ENCODE results near the gene PITPNB.

PITPNB gene

DNA sequence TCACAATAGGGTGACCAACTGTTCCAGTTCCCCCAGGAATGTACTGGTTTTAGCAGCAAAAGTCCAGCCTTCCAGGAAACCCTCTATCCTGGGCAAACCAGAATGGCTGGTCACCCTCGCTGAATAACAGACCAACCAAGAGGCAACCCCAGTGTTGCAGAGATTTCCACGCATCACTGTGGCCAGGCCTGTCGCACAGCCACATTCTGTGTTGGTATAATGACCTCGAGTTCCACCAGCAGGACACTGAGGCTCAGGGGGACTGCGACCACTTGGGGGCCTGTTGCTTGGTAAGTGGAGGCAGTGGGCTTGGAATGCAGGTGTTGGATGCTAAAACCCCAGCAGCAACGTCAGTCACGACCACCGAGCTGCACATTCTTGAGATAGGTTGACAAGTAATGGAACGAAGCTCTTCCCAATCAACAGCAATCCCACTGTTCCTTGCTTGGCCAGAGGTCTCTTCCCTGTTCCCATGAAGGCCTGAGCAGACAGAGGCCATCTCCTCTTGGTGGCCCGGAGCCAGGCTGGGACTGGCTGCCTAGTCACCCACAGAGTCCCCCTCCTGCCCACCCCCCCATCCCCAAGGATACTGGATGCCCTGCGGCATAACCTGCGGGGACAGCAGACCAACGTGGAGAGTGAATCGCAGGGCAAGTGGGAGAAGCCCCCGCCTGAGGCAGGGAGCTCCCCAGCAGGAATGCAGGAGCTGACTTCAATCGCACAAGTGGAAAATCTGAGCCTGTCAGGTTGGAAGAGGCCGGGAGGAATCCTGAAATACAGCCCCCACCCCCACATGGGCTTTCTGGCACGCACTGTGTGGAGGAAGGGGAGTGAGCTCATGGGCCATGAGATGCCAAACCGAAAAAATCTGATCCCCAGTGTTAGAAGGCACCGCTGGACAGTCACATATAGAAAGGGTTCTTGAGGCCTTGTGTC is 74.1 kb downstream of the PITPNB start:
- H3K79me2 ChIP-seq (ENCODE audit: low read length) = no peaks in the 10 kb centered on the region
- H3K36me3 ChIP-seq (replicated peaks; ENCODE audit: insufficient read depth, low read length) = no peaks in the 10 kb centered on the region
- H3K4me1 ChIP-seq (ENCODE audit: low read length) = no peaks in the 10 kb centered on the region
- no peak overlapping the region for H2AFZ ChIP-seq (ENCODE audit: low read length)
- H3K9ac ChIP-seq (ENCODE audit: low read length) = no peak overlapping the region
- no peaks in the 10 kb centered on the region for H3K9me3 ChIP-seq (replicated peaks; ENCODE audit: insufficient read depth, low read length)
- H3K4me3 ChIP-seq (ENCODE audit: low read length) = no peak overlapping the region
- H3K9me2 ChIP-seq (replicated peaks; ENCODE audit: insufficient read depth, low read length) = no peaks in the 10 kb centered on the region
- no peak for DNase-seq
- no peaks in the 10 kb centered on the region for H3F3A ChIP-seq (ENCODE audit: insufficient read depth, low read length)
- H4K20me1 ChIP-seq (ENCODE audit: insufficient read depth, low read length) = no peaks in the 10 kb centered on the region
- H3K4me2 ChIP-seq (ENCODE audit: low read depth, low read length) = no peak overlapping the region
- H3K27me3 ChIP-seq (replicated peaks; ENCODE audit: insufficient read depth, low read length) = no peaks in the 10 kb centered on the region
- TF ChIP-seq, protein P1, sequence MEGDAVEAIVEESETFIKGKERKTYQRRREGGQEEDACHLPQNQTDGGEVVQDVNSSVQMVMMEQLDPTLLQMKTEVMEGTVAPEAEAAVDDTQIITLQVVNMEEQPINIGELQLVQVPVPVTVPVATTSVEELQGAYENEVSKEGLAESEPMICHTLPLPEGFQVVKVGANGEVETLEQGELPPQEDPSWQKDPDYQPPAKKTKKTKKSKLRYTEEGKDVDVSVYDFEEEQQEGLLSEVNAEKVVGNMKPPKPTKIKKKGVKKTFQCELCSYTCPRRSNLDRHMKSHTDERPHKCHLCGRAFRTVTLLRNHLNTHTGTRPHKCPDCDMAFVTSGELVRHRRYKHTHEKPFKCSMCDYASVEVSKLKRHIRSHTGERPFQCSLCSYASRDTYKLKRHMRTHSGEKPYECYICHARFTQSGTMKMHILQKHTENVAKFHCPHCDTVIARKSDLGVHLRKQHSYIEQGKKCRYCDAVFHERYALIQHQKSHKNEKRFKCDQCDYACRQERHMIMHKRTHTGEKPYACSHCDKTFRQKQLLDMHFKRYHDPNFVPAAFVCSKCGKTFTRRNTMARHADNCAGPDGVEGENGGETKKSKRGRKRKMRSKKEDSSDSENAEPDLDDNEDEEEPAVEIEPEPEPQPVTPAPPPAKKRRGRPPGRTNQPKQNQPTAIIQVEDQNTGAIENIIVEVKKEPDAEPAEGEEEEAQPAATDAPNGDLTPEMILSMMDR (IDR thresholded peaks at IDR 0.05; ENCODE audit: low read length) = no peak
- TF ChIP-seq EZH2phosphoT487 (IDR thresholded peaks at IDR 0.05; ENCODE audit: low read length) (no peak), EZH2 (optimal IDR thresholded peaks at IDR 0.05; ENCODE audit: low read depth, low read length) (no peak)
- H3K27ac ChIP-seq (ENCODE audit: low read length) = no peak overlapping the region

DNA sequence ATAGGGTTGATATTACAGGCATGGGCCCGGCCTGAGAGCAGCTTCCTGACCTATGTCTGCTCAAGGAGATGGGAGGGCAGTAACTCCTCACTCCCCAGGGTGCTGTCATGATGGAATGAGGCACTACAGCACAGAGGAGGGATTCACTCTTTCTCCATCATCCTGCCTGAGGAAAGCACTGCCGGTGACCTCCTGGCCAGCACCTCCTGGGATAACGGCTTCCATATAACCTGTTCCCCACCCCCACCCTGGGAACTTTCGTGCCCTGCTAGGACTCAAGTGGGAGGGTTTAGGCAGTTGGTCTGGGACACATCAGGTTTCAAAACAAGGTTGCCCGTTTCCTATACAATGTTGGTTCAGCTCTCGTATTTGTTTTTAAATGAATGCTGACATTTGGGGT is 74.8 kb downstream of the PITPNB start:
- H3K9ac ChIP-seq (ENCODE audit: low read length) = no peak overlapping the region
- no peaks in the 10 kb centered on the region for H4K20me1 ChIP-seq (ENCODE audit: insufficient read depth, low read length)
- no peaks in the 10 kb centered on the region for H3K4me1 ChIP-seq (ENCODE audit: low read length)
- no peaks in the 10 kb centered on the region for H3K27me3 ChIP-seq (replicated peaks; ENCODE audit: insufficient read depth, low read length)
- no peaks in the 10 kb centered on the region for H3K9me3 ChIP-seq (replicated peaks; ENCODE audit: insufficient read depth, low read length)
- TF ChIP-seq, protein P1 (IDR thresholded peaks at IDR 0.05; ENCODE audit: low read length) = no peak
- TF ChIP-seq EZH2 (optimal IDR thresholded peaks at IDR 0.05; ENCODE audit: low read depth, low read length) (no peak), EZH2phosphoT487 (IDR thresholded peaks at IDR 0.05; ENCODE audit: low read length) (no peak)
- no peak overlapping the region for H3K4me3 ChIP-seq (ENCODE audit: low read length)
- H3K79me2 ChIP-seq (ENCODE audit: low read length) = no peaks in the 10 kb centered on the region
- H3K4me2 ChIP-seq (ENCODE audit: low read depth, low read length) = no peak overlapping the region
- H3K36me3 ChIP-seq (replicated peaks; ENCODE audit: insufficient read depth, low read length) = no peaks in the 10 kb centered on the region
- DNase-seq = no peak
- H3K9me2 ChIP-seq (replicated peaks; ENCODE audit: insufficient read depth, low read length) = no peaks in the 10 kb centered on the region
- no peaks in the 10 kb centered on the region for H3F3A ChIP-seq (ENCODE audit: insufficient read depth, low read length)
- H3K27ac ChIP-seq (ENCODE audit: low read length) = no peak overlapping the region
- H2AFZ ChIP-seq (ENCODE audit: low read length) = no peak overlapping the region

DNA sequence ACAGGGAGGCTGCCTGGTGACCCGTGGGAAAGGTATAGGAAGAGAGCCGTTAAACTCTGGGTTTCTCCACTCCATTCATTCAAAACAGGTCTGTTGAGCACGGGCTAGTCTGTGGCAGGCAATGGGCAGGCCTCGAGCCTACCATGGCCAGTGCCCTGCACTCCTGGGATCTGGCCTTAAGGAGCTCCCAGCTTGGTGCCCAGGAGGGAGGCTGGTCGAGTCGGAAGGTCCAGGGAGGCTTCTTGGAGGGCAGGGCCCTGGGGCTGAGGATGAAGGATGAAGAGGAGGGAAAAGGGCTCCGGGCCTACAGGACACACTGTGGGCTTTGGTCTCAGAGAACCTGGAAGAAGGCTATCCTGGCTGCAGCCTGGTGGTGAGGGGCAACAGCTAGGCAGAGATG is 75.6 kb downstream of the PITPNB start:
- no peak for DNase-seq
- Histone ChIP-seq H3K4me3 (ENCODE audit: low read length) (no peak overlapping the region), H3K9me3 (replicated peaks; ENCODE audit: insufficient read depth, low read length) (no peaks in the 10 kb centered on the region), H3K27ac (ENCODE audit: low read length) (no peak overlapping the region), H3K9me2 (replicated peaks; ENCODE audit: insufficient read depth, low read length) (no peaks in the 10 kb centered on the region), H3K4me1 (ENCODE audit: low read length) (no peaks in the 10 kb centered on the region), H3K36me3 (replicated peaks; ENCODE audit: insufficient read depth, low read length) (no peaks in the 10 kb centered on the region), H3K79me2 (ENCODE audit: low read length) (no peaks in the 10 kb centered on the region), H3K27me3 (replicated peaks; ENCODE audit: insufficient read depth, low read length) (no peaks in the 10 kb centered on the region), H3F3A (ENCODE audit: insufficient read depth, low read length) (no peaks in the 10 kb centered on the region), H2AFZ (ENCODE audit: low read length) (no peak overlapping the region), H3K4me2 (ENCODE audit: low read depth, low read length) (no peak overlapping the region), H3K9ac (ENCODE audit: low read length) (no peak overlapping the region), H4K20me1 (ENCODE audit: insufficient read depth, low read length) (no peaks in the 10 kb centered on the region)
- TF ChIP-seq, protein P1 (IDR thresholded peaks at IDR 0.05; ENCODE audit: low read length) = no peak
- TF ChIP-seq EZH2phosphoT487 (IDR thresholded peaks at IDR 0.05; ENCODE audit: low read length) (no peak), EZH2 (optimal IDR thresholded peaks at IDR 0.05; ENCODE audit: low read depth, low read length) (no peak)

Data from MM.1S (cell line).